Mucosa of descending colon (tissue), 3 donors: ENCODE measurements around the gene E4F1. TPM values are rescaled to one million over a fixed set of nuclear protein-coding genes. Genes with fewer than 3 reads are reported as not detected.

ENCODE experiments used
- ATAC-seq: fragments of 200-7000 bp; cut with Tn5 transposase; one replicate; pipeline ENCODE4 v1.9.1; 2020; ENCODE audit warnings: mild to moderate bottlenecking, moderate library complexity
- DNase-seq, 3 donors: peaks; one replicate each; pipeline ENCODE4 v3.0.0-alpha.2; 2020
- H3K36me3 ChIP-seq: fragments of 200-600 bp; one replicate; pipeline ENCODE4 v1.8.0; 2021; ENCODE audit warnings: low read depth, mild to moderate bottlenecking
- H3K4me1 ChIP-seq: fragments of 200-600 bp; one replicate; pipeline ENCODE4 v1.8.0; 2021; ENCODE audit warnings: low read depth, mild to moderate bottlenecking
- H3K4me3 ChIP-seq: fragments of 200-600 bp; one replicate; pipeline ENCODE4 v1.8.0; 2021; ENCODE audit warnings: mild to moderate bottlenecking
- H3K9me3 ChIP-seq: fragments of 200-600 bp; one replicate; pipeline ENCODE4 v1.8.0; 2021; ENCODE audit warnings: mild to moderate bottlenecking
- intact Hi-C, 2 donors: fragments of 100-400 bp; cut with DNase I in 1 of 2; cut with micrococcal nuclease in 1 of 2; formaldehyde crosslinking; loops; one replicate each; pipeline versions ENCODE4 v1.11.0 to v1.11.1; 2022; cut with DNase I, micrococcal nuclease
- total RNA-seq, 3 donors: library from RNA; stranded (reverse); fragmentation: NEBNext Ultra II Directional in 2 of 3; extraction: Animal tissue kit (Norgen Biotek cat#: 25700) in 2 of 3; gene quantifications; one replicate each; pipeline versions ENCODE4 v1.2.1 to v1.2.4, GENCODE V29; 2021 to 2023
- TF ChIP-seq, protein P1 (sequence below): fragments of 200-600 bp; IDR thresholded peaks from one replicate; pipeline ENCODE4 v1.8.0; 2022; ENCODE audit warnings: antibody characterized with exemption, mild to moderate bottlenecking
- donor health status: DM: no; HTN: no; CAD: no; lungs with moderate emphysema.
- donor health status: DM: no; HTN: no; CAD: no.
- donor health status: DM: no; HTN: yes; CAD: no.

E4F1 gene
- total RNA-seq, 3 donors from 2014 or later, result 23.5 to 28.3 (median 24.2) TPM

DNA sequence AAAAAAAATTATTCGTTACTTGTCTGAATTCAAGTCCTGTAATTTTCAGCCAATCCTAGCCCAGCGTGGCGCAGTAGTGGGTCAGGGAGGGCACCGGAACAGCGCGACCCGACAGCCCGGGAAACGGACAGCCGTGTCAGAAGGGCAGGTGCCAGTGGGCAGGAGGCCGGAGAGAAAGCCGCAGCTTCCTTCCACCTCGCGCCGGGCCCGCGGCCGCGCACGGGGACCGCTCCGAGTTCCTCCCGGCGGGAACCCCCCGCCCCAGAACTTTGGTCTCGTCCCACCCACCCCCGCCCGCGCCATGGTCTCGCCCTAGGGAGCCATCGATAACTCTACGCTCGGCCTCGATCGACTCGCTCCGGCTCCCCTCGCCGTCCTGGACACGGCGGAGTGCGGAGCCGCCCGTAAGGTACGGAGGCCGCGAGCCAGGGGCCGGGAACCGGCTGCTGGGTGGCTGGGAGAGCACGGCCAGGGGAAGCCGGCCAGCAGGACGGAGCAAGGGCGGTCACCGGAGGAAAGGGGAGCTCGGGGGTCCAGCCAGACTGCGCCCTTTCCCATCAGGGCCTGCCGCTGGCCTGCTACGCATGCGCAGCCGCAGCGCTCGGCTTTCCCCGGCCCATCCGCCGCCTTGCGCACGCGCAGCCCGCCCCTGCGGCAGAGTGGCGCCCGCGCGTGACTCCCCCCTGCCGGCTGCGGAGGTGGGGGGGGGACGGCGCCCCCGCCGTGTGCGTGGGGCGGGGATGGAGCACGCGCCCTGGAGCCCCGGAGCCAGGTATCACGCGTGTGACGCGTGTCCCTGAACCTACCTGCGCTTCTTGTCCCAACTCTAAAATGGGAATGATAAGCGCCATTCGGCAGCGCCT, 18.1 kb upstream of the E4F1 start, which contains the start of gene MLST8:
MLST8 (plus strand) TSS at position 351 of the 863 bp plus-strand sequence. CDS start 632 bp downstream, outside the sequence.
- Histone ChIP-seq H3K4me3 (peak within 1 kb of the TSS; percentile 65), H3K36me3 (no peaks in the 10 kb centered on the region), H3K9me3 (no peaks in the 10 kb centered on the region), H3K4me1 (peaks cover 13% of the 10 kb centered on the region)
- TF ChIP-seq, protein P1, sequence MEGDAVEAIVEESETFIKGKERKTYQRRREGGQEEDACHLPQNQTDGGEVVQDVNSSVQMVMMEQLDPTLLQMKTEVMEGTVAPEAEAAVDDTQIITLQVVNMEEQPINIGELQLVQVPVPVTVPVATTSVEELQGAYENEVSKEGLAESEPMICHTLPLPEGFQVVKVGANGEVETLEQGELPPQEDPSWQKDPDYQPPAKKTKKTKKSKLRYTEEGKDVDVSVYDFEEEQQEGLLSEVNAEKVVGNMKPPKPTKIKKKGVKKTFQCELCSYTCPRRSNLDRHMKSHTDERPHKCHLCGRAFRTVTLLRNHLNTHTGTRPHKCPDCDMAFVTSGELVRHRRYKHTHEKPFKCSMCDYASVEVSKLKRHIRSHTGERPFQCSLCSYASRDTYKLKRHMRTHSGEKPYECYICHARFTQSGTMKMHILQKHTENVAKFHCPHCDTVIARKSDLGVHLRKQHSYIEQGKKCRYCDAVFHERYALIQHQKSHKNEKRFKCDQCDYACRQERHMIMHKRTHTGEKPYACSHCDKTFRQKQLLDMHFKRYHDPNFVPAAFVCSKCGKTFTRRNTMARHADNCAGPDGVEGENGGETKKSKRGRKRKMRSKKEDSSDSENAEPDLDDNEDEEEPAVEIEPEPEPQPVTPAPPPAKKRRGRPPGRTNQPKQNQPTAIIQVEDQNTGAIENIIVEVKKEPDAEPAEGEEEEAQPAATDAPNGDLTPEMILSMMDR, result no peak
- intact Hi-C loops, result no loop called here
- DNase-seq (peak; percentile 85 to 92 (median 91)), ATAC-seq (peak; percentile 97)

DNA sequence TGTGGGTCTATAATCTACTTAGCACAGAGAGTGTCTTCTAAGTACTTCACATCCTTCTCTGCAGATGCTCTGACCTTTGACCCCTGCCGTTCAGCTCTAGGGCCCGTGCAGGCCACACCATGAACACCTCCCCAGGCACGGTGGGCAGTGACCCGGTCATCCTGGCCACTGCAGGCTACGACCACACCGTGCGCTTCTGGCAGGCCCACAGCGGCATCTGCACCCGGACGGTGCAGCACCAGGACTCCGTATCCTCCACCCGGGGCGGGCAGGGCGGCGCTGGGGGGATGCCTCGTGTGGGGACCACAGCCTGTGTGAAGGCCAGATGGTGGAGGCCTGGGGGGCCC, 17.5 kb upstream of the E4F1 start:
- TF ChIP-seq, protein P1, result no peak

DNA sequence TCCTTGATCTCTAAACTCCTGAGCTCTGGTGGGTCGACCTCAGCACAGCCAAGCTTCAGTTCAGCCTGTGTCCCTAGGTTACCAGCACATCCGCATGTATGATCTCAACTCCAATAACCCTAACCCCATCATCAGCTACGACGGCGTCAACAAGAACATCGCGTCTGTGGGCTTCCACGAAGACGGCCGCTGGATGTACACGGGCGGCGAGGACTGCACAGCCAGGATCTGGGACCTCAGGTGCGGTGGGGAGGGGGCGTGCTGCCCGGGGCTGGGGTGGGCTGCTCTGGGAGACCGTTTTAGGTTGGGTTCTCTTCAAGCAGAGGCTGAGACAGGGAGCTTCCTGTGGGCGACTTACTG, 17.0 kb upstream of the E4F1 start:
- intact Hi-C loops, result no loop called here

More for the DNA sequence above, 17.5 kb upstream of the E4F1 start:
- no peaks in the 10 kb centered on the region for H3K9me3 ChIP-seq
- DNase-seq (peak; percentile 59 to 77 (median 59)), ATAC-seq (peak; percentile 24)
- H3K36me3 ChIP-seq, result no peaks in the 10 kb centered on the region
- peak overlapping the region; percentile 65 for H3K4me3 ChIP-seq
- H3K4me1 ChIP-seq, result peaks cover 13% of the 10 kb centered on the region
- intact Hi-C loops, result no loop called here

DNA sequence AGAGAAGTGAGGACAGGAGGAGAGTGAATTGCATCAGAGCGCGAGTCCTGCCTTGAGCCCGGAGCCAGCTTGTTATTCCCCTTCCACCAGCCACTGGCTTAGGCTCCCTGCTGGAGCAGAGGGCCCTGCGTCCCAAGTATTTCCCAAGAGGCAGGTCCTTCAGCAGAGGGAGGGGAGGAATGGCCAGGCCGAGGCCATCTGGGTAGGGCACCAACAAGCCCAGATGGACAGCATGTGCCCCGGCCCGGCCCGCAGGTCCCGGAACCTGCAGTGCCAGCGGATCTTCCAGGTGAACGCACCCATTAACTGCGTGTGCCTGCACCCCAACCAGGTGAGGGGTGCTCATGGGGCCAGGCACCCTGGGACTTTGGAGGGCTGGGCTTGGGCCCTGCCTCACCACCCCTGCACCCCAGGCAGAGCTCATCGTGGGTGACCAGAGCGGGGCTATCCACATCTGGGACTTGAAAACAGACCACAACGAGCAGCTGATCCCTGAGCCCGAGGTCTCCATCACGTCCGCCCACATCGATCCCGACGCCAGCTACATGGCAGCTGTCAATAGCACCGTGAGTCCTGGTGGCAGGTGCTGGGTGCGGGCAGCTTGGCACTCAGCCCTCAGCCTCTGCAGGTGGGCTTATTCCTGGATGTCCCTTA, 16.5 kb upstream of the E4F1 start:
- H3K4me3 ChIP-seq, result no peak overlapping the region
- no peak for DNase-seq
- no peak for ATAC-seq
- no peaks in the 10 kb centered on the region for H3K9me3 ChIP-seq
- TF ChIP-seq, protein P1, result no peak
- H3K4me1 ChIP-seq, result peaks cover 13% of the 10 kb centered on the region
- intact Hi-C loops, result no loop called here
- no peaks in the 10 kb centered on the region for H3K36me3 ChIP-seq

More for the DNA sequence above, 17.0 kb upstream of the E4F1 start:
- Histone ChIP-seq H3K4me3 (no peak overlapping the region), H3K36me3 (no peaks in the 10 kb centered on the region), H3K9me3 (no peaks in the 10 kb centered on the region), H3K4me1 (peaks cover 13% of the 10 kb centered on the region)
- ATAC-seq (no peak), DNase-seq (no peak)
- TF ChIP-seq, protein P1, result no peak

DNA sequence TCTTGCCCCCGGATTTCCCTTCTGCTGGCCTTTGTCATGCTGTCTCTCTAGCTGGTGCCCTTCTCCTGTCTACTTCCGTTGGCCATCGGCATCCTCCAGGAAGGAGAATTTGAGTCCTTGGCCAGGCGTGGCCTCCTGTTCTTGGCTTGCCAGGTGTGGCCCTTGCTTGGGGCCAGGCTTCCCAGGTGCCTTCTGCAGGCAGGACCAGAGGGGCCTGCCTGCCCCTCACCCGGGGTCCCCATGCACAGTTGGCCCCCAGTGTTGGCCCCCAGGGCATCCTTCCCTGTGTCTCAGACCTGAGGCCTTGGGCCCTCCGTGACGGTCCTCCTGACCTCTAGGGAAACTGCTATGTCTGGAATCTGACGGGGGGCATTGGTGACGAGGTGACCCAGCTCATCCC, 15.5 kb upstream of the E4F1 start:
- Histone ChIP-seq H3K36me3 (no peaks in the 10 kb centered on the region), H3K4me3 (no peak overlapping the region), H3K9me3 (no peaks in the 10 kb centered on the region), H3K4me1 (peaks cover 21% of the 10 kb centered on the region)
- TF ChIP-seq, protein P1, result no peak
- intact Hi-C loops, result no loop called here
- ATAC-seq (no peak), DNase-seq (no peak)
